Right lung (tissue), 5 donors: ENCODE data around the gene DIDO1. TPM values are rescaled to one million over a fixed set of nuclear protein-coding genes. Genes with fewer than 3 reads are reported as not detected.

ENCODE experiments used
- DNase-seq, 2 donors: peaks; one replicate each; pipeline ENCODE4 v3.0.0-alpha.2; 2013
- polyA plus RNA-seq, 5 donors: library from polyadenylated mRNA; unstranded; fragments of 120-200 nt; gene quantifications; one replicate each; pipeline versions ENCODE4 v1.2.1 to v1.2.3, GENCODE V29; 2013; ENCODE audit warnings: inconsistent platforms in 1 of 5, low replicate concordance in 1 of 5; ENCODE audit not compliant: insufficient read length in 5 of 5, insufficient read depth in 1 of 5

The DIDO1 gene
- polyA plus RNA-seq, 5 donors, result 55.9 to 61.5 (median 58.6) TPM

DNA sequence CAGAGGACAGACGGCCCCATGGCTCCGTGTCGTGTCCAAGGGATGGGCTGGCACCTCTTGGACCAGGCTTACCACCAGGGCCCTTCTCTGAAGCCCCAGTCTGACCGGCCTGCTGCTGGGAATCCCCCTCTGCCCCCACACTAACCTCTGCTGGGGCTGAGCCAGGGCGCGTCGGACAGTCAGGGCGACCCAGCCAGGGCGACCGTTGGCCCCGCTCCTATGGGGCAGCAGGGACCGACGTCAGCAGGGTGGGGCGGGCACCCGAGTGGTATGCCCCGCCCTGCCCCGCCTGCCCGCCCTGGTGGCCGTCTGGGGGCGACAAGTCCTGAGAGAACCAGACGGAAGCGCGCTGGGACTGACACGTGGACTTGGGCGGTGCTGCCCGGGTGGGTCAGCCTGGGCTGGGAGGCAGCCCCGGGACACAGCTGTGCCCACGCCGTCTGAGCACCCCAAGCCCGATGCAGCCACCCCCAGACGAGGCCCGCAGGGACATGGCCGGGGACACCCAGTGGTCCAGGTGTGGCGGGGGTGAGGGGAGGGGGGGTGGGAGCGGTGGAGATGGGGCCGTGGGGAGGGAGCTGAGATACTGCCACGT is 26.2 kb upstream of the DIDO1 start, which contains the start of gene SLC17A9:
TSS of gene SLC17A9 (plus strand) at position 337 of the 595 bp plus-strand sequence. CDS start at position 459, 122 bp downstream.
- no peak for DNase-seq

GRCh38 chr20:62951896-62952372 is 25.6 kb upstream of the DIDO1 start:
- DNase-seq, result no peak

DNA sequence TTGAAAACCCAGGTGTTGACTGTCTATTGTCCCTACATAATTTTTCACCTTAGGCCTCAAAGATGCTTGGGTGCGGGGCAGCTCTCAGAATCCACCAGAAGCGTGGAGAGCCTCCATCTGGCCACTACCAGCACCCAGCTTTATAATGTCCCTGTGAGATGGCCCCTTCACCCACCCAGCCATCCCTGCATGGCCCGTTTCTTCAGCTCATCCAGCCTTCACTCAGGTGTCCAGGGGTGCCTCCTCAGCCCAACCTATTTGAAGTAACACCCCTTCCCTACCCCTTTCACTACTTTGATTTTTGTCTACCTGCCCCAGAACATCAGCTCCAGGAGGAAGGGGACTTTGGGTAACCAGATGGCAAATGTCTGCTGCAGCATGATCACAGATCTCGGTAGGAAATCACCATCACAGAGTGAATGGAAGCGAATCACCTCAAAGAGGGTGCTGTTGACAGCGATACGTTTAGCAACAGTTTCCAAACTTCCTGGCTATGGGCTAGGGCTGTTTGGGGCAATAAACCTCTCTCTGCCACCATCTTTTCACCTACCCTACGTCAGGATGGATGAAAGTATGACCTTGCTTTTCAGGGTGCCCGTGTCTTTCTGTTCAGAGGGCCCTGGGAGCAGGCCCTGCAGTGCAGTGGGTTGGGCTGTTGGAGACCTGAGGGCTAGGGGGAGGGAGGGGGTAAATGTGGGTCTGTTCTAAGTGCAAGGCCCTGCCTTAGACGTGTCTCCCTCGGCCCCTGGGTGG is 25.0 kb upstream of the DIDO1 start:
- DNase-seq, result no peak

GRCh38 chr20:62950741-62951140 is 24.4 kb upstream of the DIDO1 start:
- no peak for DNase-seq

GRCh38 chr20:62949962-62950361 is 23.7 kb upstream of the DIDO1 start:
- no peak for DNase-seq

GRCh38 chr20:62949153-62949821 is 23.0 kb upstream of the DIDO1 start:
- no peak for DNase-seq

- DNase-seq, result no peak
Observed at GRCh38 chr20:62947532-62948300, 21.4 kb upstream of the DIDO1 start.

- DNase-seq, result no peak
Observed at GRCh38 chr20:62946918-62947317, 20.6 kb upstream of the DIDO1 start.

DNA sequence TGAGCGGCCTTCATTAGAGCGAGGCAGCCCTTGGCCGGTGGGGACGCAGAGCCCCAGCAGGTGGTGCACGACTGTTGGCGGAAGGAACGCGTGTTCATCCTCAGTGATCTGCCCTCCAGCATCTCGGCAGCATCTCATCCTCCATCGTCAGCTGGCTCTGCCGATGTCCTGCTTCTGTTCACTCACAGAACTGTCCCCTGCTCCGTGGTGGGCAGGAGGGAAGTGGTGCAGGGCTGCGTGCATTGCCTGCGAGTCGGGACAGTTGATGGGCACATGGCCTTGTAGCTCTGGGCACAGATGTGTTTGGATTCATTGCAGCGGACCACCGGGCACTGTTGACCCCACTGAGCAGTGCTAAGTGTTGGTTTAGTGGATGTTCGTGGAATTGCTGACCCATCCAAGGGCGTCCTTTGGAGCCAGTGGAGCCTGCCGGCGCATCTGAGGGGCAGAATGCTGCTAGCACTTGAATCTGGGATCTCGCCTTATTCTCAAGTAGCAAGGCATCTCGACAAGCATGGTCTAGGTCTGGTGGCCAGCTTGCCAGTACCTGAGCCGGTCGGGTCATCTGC is 19.6 kb upstream of the DIDO1 start:
- no peak for DNase-seq

GRCh38 chr20:62944746-62945145 is 18.4 kb upstream of the DIDO1 start:
- DNase-seq, result no peak

DNA sequence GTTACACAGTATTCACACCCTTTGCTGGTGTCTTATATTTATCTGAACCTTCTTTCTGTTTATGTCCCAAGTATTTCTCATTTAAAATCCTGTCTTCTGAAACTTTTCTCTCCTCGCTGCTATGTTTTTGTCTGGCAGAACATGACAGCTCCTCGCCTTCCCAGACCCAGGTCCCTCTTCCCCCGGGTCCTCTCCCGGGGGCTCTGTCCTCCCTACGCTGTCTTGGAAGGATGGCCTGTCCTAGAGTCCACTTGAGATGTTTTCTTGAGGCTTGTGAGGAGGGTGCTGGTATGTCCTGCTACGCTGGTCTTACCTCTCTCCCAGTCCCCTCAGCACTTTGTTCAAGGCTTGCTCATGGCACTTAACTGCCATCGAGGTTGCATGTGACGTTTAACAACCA is 17.9 kb upstream of the DIDO1 start:
- DNase-seq, result no peak

DNA sequence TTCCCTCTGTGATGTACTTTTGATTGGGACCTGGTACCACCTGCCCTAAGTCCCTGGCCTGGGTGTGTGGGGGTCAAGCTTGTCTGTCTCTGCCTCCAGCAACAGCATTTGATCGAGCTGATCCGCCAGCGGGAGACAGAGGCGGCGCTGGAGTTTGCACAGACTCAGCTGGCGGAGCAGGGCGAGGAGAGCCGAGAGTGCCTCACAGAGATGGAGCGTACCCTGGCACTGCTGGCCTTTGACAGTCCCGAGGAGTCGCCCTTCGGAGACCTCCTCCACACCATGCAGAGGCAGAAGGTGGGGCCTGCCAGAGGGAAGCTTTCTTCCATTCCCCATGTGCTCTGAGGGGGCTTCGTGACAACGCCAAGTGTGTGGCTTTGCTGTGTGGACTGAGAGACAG is 17.1 kb upstream of the DIDO1 start:
- no peak for DNase-seq

GRCh38 chr20:62942456-62942855 is 16.2 kb upstream of the DIDO1 start:
- DNase-seq, result no peak

GRCh38 chr20:62941792-62942191 is 15.5 kb upstream of the DIDO1 start:
- DNase-seq, result no peak

GRCh38 chr20:62940875-62941274 is 14.6 kb upstream of the DIDO1 start:
- no peak for DNase-seq

- peak in 1 of 2 donors; percentile 29 for DNase-seq
Observed at GRCh38 chr20:62938105-62938888, 12.0 kb upstream of the DIDO1 start, which contains the start of gene GID8. TSS of gene GID8 (plus strand) at chr20:62938147. CDS start at chr20:62941503, 3,356 bp downstream.

DNA sequence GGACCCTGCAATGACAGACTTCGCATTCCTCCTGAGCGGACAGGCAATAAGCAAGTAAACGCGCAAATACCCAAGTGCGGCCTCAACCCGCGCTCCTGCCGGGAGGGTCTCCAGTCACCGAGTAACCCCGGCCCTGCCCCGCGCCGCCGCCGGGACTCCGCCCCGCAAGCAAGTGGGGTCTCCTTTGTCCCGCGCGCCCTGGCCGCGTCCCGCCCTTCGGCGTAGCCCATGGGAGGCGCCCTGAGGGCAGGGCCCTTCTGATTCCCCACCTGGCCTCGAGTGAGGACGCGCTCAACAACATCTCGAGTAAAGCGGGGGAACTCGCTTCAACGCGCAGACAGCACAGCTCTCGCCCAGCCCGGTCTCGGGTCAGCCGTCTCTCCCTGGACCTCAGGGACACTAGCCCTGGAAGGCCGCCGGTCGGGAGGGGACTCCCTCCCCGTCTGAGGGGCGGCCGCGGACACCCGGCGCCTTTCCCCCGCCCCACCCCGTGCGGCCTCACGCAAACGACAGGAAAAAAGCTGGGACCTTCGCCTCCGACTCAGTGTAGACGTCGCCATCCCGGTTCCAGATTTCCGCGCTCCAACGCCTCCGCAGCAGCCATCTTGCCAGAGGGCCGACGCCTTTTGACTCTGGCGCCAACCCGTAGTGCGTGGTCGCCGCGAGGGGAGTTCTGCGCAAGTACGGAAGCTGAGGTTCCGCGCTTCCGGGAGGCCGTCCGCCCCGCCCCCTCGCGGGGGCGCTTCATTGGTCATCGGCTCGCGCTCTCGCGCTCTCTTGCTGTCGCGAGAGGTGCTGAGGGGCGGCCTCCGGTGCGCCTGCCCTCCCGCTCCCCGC is 11.2 kb upstream of the DIDO1 start:
- peak; percentile 97 for DNase-seq

- DNase-seq, result no peak
Observed at GRCh38 chr20:62935968-62936585, 9.8 kb upstream of the DIDO1 start.
